22Rv1 (cell line): Measurements from ENCODE around the gene CHADL.

Experiments used
- H3K27ac ChIP-seq: fragments of 450-650 bp; 2 replicates; pipeline ENCODE4 v1.5.1; 2017
- ZFX ChIP-seq: fragments of 450-650 bp; IDR thresholded peaks from 2 replicates; pipeline ENCODE4 v1.6.1; 2017; ENCODE audit warnings: antibody characterized with exemption, borderline replicate concordance
- TF ChIP-seq, protein P1 (sequence below): fragments of 450-650 bp; IDR thresholded peaks from 2 replicates; pipeline ENCODE4 v1.5.1; 2017; ENCODE audit warnings: mild to moderate bottlenecking

The CHADL gene

DNA sequence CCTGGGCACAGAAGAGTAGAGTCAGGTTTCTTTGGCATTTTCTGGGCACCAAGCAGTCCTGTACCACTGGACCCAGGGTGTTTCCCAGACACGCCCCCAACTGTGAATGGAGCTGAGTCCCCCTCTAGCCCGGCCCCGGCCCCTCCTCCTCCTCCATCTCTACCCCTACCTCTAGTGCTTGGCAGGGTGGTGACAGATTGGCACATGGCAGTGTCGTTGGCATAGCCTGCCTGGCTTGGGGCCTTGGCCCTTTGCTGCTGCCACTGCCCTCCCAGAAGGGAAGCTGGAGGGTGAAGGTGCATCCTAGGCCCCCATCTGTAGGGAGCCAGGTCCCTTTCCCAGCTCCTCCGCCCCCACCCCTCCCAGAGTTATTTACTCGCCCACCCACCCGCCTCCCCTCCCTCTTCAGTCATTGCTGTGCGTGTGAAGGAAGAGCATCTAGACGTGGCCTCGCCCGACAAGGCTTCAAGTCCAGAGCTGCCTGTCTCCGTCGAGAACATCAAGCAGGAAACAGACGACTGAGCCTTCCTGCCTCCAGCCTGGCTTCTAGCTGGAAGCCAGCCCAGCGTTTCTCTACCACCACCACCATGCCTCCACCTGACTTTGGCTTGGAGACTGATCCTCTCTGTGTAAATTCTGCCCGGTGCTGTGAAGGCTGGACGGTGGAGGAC lies 10.9 kb downstream of the CHADL start:
- no peak overlapping the region for H3K27ac ChIP-seq
- no peak for TF ChIP-seq ZFX
- TF ChIP-seq, protein P1, sequence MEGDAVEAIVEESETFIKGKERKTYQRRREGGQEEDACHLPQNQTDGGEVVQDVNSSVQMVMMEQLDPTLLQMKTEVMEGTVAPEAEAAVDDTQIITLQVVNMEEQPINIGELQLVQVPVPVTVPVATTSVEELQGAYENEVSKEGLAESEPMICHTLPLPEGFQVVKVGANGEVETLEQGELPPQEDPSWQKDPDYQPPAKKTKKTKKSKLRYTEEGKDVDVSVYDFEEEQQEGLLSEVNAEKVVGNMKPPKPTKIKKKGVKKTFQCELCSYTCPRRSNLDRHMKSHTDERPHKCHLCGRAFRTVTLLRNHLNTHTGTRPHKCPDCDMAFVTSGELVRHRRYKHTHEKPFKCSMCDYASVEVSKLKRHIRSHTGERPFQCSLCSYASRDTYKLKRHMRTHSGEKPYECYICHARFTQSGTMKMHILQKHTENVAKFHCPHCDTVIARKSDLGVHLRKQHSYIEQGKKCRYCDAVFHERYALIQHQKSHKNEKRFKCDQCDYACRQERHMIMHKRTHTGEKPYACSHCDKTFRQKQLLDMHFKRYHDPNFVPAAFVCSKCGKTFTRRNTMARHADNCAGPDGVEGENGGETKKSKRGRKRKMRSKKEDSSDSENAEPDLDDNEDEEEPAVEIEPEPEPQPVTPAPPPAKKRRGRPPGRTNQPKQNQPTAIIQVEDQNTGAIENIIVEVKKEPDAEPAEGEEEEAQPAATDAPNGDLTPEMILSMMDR, result no peak

DNA sequence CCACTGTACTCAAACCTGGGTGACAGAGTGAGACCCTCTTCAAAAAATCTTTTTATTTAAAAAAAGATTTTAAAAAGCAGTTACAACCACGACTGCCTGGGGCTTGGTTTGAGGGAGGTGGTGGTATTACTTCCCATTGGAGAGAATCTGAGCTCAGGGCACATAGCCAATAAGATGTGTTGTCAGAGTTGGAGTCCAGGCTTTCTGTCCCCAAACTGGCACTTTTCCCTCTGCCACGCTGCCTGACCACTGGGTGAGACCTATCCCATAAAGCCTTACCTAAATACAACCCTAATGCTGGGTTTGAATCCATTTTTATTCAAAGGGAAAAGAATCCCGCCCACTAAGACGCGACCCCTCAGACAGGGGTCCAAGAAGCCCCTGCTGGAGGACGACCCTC lies 11.5 kb downstream of the CHADL start:
- H3K27ac ChIP-seq, result no peak overlapping the region
- TF ChIP-seq ZFX, result no peak
- TF ChIP-seq, protein P1, result no peak

DNA sequence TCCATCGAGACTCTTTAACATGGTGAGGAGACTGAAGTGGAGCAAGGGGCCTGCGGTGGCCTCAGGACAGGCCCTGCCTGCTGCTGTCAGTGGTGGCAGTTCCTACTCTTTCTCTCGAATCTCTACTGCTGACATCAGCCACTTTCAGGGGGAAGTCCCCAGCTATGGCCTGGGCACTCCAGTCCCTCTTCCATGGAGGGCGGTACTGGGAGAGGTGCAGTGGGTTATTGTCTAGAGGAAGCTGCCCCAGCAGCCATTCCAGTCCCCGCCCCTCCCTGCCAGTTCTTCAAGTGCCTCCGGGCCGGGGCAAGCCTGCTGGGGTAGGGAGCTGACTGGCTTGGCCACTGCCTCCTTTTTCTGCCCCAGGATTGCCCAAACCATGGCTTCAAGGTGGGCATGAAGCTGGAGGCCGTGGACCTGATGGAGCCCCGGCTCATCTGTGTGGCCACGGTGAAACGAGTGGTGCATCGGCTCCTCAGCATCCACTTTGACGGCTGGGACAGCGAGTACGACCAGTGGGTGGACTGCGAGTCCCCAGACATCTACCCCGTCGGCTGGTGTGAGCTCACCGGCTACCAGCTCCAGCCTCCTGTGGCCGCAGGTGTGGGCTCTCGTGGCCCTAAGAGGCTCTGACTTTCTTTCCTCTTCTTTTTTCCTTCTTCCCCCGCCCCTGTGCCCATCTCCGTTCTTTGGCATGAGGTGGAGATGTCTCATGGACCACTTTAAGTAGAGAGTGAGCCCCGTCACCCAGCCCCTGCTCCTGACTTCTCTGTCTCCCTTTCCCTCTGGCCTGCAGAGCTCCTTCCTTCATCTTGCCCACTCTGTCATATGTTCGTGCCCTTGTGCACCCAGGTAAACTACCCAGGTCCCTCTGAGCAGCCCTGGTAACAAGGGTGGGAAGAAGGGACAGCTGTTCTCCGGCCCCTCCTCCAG lies 13.7 kb downstream of the CHADL start:
- TF ChIP-seq ZFX, result no peak
- TF ChIP-seq, protein P1, result no peak
- no peak overlapping the region for H3K27ac ChIP-seq

DNA sequence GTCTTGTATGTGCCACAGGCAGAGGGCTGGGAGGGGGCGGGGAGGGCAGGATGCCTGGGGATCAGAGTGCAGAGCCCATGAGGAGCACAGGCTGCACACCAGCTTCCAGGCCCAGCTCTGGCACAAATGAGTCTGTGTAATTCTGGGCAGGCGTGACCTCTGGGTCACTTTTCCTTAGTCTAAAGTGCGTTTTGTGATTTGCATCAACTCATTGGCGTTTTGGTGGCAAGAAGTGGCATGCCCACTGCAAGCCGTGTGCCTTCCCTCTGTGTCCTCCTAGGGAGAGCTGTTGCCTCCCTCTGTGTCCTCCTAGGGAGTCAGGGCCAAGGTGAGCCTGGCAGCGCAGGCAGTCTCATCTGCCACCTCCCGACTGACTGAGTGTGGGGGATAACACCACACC lies 17.2 kb downstream of the CHADL start:
- no peak for TF ChIP-seq ZFX
- TF ChIP-seq, protein P1, result no peak
- H3K27ac ChIP-seq, result no peak overlapping the region

DNA sequence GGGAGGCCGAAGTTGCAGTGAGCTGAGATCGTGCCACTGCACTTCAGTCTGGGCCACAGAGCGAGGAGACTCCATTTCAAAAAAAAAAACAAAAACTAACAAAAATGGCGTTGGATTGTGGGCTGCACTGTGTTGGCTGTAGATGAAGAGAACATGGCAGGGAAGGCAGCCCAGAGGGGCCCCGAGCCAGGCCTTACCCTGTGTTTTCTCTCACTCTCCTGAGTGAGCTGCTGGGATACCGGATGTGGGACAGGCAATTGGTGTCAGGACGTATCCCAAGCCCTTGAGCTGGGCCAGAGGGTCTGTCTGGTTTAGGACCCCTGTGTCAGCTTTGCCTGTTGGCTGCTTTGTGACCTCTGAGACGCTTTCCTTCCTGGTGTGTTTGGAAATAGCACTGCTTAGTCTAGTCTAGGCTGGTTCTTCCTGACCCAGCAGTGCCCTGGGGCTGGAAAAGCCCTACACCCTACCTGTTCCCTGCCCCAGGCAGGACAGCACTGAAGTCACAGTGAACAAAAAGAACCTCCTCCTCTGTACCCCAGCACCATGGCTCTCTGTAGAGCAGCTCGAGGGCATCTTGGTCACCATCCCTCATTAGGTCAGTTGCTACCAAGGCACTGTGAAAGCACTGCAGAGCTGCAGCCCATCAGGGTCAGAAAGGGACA lies 17.8 kb downstream of the CHADL start:
- TF ChIP-seq, protein P1, result no peak
- no peak for TF ChIP-seq ZFX
- no peak overlapping the region for H3K27ac ChIP-seq

DNA sequence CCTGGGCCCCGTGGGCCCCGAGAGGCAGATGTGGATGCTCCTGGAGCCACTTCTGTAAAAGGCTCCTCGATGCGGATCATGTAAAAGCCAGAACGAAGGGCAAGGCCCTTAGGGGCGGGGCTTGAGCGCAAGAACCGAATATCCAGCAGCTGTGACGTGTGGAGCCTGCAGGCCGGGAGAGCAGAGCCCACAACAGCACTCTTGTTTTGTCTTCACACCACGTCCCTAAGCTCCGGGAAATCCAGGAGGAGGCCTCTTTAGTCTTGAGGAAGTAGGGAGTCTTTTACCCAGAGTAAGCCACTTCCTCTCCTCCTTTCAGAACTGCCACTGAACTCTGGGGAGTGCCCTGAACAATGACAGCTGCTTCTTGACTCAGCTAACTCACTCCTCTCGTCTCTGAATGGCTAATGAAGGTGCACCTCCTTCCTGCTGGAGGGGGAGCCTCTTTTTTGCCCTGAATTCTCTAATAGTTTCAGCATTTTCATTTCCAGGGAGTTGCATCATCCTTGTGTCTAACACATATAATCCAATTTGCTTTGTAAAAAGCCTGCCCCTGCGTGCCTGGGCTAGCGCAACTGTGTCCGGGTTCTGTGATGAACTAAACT lies 23.1 kb downstream of the CHADL start:
- TF ChIP-seq, protein P1, result no peak
- TF ChIP-seq ZFX, result no peak
- H3K27ac ChIP-seq, result no peak overlapping the region
